NCI-H128 (cell line): ENCODE data around the gene KRTAP9-2.
"Not testable (repeated sequence)": the region's sequence is repeated elsewhere in the genome, so short reads cannot be mapped to it uniquely, and the experiment has no call there.

Source experiments
- DNase-seq: peaks from one replicate; lab custom pipeline; 2025; ENCODE audit not compliant: unreplicated experiment; lab: John Stamatoyannopoulos, UW

Gene KRTAP9-2, protein sequence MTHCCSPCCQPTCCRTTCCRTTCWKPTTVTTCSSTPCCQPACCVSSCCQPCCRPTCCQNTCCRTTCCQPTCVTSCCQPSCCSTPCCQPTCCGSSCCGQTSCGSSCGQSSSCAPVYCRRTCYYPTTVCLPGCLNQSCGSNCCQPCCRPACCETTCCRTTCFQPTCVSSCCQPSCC

DNA sequence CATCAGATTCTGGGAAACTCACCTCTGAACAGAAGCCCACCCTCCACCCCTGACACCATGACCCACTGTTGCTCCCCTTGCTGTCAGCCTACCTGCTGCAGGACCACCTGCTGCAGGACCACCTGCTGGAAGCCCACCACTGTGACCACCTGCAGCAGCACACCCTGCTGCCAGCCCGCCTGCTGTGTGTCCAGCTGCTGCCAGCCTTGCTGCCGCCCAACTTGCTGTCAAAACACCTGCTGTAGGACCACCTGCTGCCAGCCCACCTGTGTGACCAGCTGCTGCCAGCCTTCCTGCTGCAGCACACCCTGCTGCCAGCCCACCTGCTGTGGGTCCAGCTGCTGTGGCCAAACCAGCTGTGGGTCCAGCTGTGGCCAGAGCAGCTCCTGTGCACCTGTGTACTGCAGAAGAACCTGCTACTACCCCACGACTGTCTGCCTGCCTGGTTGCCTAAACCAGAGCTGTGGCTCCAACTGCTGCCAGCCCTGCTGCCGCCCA is at the start of gene KRTAP9-2:
KRTAP9-2 (plus strand) TSS at position 51 of the 498 bp plus-strand sequence; CDS start at position 58, 7 bp downstream.
- DNase-seq = not testable (repeated sequence)

DNA sequence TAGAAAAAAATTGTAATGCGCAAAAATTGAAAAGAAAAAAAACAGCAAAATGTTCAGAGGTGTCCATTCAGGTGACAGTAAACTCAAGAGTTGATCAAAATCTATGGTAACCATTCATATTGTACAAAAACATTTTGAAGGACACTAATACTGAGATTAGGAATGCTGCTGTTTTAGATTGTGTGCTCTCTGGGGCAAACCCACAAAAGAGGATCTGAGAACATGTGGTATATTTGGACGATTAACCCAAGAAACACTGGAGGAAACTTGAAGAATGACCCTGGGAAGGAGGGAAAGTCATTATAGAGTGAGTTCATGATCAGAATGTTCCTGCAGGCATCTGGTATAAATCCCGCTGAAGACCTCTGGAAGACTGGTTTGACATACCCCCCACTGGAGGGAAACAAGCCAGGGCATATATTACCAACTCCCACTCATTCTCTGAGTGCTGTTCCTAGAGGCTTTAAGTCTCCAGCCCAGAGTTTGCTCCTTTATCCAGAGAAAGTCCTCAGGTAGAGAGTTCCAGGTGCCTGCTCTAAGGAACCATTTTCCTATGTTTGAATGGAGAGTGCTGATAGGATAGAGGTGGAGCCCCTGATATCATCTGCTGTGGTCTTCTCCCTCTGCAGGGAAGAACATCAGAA is 49.6 kb upstream of the KRTAP9-2 start:
- no peak for DNase-seq

DNA sequence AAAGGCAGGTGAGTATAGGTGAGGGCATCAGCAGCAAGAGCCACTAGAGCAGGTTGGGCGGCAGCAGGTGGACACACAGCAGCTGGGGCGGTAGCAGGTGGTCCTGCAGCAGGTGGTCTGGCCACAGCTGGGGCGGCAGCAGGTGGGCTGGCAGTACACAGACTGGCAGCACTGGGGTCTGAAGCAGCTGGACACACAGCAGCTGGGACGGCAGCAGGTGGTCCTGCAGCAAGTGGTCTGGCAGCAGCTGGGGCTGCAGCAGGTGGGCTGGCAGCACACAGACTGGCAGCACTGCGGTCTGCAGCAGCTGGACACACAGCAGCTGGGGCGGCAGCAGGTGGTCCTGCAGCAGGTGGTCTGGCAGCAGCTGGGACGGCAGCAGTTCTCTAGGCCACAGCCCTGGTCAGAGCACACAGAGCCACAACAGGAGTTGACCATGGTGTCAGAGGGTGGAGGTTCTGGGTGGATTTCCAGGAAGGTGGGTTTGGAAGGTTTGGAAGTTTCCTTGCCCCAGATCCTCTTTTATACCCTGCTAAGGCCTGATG is 48.6 kb upstream of the KRTAP9-2 start, which contains the start of gene KRTAP4-2:
KRTAP4-2 (minus strand) TSS at position 495 of the 545 bp plus-strand sequence; CDS start at position 438, 57 bp downstream.
- DNase-seq = no peak

DNA sequence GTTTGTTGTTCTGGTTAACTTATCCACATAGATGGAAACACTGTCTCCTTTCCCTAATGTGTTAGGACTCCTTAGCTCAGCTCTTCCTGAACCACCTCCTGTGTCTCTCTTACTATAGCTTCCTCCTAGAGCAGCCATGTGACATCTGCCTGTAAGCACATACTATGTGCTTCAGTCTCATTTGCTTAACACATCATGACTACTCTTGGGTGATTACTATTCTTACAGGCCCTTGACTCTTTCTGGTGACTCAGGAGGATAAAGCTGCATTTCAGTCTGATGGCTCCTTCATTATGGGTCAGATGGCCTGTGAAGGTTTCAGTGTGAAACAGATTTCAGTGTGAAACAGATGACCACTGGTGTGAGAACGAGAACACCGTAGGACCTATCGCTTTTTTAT is 48.1 kb upstream of the KRTAP9-2 start:
- DNase-seq = no peak

DNA sequence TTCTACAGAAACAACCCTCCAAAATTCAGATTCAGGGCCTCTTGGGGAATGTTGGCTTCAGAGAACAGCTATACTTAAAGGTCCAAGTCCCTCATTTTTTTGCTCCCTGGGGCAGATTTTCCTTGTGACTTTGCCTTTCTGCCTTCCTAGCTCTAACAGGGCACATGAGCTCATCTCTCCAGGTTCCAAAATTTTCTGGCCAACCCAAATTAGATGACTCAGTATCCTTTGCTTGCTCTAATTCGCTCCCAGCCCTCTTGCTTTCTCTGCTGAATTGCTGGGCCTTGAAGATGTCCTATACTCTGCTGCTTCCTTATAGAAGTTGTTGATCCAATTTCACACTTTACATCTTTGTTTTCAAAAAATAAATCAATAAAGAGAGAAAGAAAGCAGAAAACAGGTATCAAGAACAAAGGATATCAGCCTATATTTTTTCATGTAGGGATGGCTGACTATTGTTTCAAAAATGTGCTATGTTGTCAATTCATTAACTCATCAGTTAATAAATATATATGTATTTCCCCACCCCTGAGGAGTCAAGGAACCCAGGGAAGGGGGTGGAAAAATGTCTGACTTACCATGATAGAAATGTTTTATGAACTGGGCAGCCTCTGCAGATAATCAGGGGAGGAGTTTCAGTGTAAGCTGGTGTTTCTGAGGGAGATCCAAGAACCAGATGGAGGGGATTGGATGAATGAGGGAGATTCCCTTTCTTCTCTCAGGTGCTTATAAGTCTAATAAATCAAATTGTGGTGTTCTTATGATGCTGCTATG is 47.4 kb upstream of the KRTAP9-2 start:
- DNase-seq = no peak

DNA sequence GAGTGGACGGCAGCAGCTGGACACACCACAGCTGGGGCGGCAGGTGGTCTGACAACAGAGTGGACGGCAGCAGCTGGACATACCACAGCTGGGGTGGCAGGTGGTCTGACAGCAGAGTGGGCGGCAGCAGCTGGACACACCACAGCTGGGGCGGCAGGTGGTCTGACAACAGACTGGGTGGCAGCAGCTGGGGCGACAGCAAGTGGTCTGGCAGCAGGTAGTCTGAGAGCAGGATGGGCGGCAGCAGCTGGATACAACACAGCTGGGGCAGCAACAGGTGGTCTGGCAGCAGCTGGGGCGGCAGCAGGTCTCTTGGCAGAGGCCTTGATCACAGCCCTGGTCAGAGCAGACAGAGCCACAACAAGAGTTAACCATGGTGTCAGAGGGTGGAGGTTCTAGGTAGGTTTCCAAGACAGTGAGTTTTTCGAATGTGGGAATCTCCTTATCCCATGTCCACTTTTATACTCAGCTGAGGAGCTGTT is 41.9 kb upstream of the KRTAP9-2 start, which contains the start of gene KRTAP4-1:
KRTAP4-1 (minus strand) TSS at position 432 of the 482 bp plus-strand sequence; CDS start at position 375, 57 bp downstream.
- DNase-seq = no peak

DNA sequence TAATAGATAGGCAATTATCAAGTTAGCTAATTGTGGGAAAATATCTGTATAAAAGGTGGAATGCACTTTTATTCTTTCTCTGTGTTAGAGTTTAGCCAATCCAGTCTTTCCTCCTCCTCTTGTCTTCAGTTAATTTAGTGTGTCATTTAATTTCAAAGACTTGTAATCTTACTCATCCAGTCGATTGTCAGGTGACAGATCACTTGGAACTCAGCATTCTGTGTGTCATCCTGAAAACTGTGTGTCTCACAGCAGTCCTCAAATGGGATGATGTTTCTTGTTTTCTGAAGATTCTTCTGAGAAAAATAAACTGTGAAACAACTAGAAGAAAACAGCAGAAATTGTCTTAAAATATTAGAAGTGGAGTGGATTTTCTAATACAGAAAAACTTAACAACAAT is 41.4 kb upstream of the KRTAP9-2 start:
- no peak for DNase-seq

DNA sequence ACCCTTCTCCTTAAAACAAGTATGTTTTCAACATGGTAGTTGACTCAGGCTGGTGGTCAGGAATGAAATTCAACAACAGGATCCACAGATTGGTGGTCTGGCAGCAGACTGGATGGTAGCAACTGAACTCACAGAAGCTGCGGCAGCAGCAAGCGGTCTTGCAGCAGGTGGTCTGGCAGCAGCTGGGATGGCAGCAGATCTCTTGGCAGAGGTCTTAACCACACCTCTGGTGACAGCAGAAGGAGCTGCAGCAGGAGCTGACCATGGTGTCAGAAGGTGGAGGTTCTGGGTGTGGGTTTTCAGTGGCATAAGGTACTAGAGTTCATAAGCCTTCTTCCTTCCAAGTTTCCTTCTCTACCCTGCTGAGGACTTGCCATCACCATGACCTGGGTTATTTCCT is 39.6 kb upstream of the KRTAP9-2 start:
- DNase-seq = no peak

DNA sequence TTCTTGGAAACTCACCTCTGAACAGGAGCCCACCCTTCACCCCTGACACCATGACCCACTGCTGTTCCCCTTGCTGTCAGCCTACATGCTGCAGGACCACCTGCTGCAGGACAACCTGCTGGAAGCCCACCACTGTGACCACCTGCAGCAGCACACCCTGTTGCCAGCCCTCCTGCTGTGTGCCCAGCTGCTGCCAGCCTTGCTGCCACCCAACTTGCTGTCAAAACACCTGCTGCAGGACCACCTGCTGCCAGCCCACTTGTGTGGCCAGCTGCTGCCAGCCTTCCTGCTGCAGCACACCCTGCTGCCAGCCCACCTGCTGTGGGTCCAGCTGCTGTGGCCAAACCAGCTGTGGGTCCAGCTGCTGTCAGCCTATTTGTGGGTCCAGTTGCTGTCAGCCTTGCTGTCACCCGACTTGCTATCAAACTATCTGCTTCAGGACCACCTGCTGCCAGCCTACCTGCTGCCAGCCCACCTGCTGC is 36.6 kb upstream of the KRTAP9-2 start, which contains the start of gene KRTAP9-1:
KRTAP9-1 (plus strand) TSS at position 51 of the 482 bp plus-strand sequence; CDS start at position 51, 0 bp downstream.
- DNase-seq = not testable (repeated sequence)

DNA sequence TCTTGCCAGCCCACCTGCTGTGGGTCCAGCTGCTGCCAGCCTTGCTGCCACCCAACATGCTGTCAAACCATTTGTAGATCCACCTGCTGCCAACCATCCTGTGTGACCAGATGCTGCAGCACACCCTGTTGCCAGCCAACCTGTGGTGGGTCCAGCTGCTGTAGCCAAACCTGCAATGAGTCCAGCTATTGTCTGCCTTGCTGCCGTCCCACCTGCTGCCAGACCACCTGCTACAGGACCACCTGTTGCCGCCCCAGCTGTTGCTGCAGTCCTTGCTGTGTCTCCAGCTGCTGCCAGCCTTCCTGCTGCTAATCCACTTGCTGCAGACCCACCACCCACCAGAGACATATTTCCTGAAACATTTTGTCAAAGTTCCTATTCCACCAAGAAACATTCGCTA is 36.1 kb upstream of the KRTAP9-2 start:
- no peak for DNase-seq

DNA sequence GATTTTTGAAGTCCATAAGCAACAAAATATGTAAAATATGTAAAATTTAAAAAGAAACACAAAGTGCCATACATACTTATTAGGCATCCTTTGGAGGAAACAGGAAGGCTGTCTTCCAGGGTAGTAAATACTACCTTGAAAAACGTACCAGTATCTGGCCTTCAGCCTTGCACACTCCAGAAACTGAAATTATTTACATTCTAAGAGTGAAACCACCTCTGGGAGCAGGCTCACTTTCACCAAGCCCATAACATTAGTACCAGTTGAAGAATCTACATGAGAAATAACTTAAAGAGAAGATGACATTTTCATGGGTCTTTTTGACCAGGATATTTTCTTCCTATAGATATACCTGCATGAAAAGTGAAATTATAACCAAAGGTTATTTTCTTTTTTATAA is 30.4 kb upstream of the KRTAP9-2 start:
- DNase-seq = no peak

DNA sequence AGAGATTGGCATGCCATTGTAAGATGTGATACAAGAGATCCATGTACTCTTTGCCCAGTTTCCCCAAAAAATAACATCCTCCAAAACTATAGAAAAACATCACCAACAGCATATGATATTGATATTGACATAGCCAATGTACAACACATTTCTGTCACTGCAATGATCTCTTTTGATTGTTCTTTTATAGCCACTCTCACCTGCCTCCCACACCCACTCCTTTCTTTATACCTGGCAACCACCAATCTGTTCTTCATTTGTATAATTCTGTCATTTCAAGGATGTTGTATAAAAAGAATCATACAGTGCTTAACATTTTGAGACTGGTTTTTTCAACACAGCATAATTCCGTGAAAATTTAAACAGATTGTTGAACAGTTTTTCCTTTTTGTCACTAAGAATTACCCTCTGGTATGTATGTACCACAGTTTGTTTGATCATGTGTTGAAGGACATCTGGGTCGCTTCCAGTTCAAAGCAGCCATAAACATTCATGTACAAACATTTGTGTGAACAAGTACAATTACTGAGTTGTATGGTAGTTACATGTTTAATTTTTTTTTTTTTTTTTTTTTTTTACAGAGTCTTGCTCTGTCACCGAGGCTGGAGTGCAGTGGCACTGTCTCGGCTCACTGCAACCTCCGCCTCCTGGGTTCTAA is 26.9 kb upstream of the KRTAP9-2 start:
- no peak for DNase-seq

DNA sequence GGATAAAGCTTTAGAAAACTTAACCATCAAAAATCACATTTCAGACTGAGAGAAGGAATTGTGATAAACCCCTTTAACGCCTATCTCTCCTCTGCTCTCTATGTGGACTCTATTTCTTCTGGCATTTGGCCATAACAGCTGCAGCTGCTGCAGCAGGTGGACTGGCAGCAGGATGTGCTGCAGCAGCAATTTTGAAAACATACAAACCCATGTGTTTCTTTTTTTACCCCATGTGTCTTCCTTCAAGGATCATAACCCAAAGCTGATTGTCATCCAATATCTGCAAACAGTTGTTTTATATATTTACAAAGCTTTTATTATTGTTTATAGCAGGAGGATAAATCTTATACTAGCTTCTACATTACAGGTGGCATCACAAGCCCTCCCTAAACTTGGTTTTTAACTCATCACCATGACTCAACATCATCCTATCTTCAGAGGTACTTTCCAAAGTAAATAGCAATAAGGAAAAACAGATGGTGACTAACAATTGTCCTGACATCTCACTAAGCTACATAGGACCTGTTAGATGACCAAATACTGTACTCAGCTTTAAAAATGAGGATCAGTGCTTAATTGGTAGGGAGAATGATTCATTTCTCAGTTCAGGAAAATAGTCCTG is 14.5 kb upstream of the KRTAP9-2 start:
- DNase-seq = no peak

DNA sequence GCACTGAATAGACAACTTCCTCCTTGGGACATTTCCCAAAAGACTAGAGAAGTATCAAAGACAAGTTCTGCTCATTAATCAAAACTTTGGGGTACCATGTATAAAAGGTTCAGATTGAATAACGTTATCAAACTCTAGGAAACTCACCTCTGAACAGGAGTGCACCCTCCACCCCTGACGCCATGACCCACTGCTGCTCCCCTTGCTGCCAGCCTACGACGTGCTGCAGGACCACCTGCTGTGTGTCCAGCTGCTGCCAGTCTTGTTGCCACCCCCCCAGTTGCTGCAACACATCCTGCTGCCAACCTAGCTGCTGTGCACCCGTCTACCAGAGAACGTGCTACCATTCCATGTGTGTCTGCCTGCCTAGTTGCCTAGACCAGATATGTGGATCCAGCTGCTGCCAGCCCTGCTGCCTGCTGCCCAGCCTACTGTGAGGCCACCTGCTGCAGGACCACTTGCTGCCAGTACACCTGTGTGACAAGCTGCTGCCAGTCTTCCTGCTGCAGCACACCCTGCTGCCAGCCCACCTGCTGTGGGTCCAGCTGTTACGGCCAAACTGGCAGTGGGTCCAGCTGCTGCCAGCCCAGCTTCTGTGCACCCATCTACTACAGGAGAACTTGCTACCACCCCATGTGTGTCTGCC is 13.8 kb upstream of the KRTAP9-2 start:
- DNase-seq = no peak

DNA sequence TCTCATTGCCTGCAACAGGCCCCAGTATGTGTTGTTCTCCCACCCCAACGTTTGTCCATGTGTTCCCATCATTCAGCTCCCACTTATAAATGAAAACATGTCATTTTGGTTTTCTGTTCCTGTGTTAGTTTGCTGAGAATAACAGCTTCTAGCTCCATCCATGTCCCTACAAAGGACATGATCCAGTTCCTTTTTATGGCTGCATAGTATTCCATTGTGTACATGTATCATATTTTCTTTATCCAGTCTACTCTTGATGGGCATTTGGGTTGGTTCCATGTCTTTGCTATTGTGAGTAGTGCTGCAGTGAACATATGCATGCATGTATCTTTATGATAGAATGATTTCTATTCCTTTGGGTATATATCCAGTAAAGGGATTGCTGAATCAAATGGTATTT is 10.8 kb upstream of the KRTAP9-2 start:
- DNase-seq = no peak

DNA sequence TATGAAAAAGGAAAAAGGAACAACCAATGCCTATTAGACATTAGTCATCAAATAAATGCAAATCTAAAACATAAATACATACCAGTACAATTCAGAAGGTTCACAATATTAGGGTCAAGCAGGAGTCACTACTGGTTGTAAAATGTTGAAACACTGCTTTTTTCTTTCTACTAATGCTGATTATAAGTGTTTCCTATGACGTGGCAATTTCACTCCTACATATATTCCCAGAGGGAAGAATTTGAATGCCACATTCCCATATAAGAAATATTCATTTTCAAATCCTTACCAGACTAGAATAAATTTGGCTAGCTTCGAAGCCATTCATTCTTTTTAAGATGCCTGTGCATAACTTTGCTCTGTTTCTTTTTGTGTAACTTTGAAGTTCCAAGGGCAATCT is 2.6 kb upstream of the KRTAP9-2 start:
- DNase-seq = no peak

DNA sequence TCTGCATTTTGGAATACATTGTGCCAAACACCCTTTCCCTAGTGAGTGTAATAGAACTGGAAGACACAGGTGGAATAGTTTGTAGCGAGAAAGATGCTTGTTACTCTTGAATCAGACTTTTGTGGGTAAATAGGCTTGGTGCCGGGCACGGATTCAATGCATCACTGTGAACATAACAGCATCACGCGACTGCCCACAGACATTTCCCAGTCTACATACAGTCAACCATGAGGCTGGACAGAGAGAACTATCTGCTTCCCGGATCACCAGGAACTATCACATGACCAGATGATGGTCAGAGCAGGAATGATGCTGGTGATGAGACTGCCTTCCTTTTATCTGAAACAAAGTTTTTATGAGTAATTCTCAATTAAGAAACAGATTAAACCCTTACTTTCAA is 397 bp upstream of the KRTAP9-2 start:
- no peak for DNase-seq

DNA sequence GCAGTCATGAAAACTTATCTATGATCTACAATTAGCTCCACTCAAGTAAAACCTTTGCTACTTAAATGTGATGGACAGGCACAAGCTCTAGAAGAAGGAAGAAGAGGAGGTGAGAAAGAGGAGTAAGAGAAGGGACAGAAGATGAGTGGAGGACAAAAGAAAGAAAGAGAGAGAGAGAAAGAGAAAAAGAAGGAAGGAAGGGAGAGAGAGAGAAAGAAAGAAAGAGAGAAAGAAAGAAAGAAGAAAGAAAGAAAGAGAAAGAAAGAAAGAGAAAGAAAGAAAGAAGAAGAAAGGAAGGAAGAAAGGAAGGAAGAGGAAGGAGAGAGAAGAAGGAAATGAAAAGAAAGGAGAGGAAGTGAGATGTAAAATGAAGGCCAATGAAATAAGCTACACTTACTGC is 3.6 kb downstream of the KRTAP9-2 start:
- no peak for DNase-seq

DNA sequence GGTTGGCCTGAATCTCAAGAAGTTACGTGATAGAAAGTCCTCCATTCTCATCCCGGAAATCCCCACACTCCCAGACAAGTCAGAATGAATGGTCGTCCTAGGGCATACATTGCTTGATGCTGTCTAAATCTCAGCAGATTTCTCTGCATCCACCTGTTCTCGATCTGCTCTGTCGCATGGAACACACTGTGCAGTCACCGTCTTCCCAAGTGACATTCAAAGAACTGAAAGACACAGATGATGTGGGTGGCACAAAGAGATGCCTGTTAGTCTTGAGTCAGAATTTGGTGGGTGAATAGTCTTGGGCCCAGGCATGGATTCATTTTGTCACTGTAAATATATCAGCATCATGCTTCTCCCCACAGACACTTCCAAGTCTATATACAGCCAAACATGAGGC is 5.3 kb downstream of the KRTAP9-2 start:
- DNase-seq = no peak
